ENCODE data around the gene MCTP2.

DNA sequence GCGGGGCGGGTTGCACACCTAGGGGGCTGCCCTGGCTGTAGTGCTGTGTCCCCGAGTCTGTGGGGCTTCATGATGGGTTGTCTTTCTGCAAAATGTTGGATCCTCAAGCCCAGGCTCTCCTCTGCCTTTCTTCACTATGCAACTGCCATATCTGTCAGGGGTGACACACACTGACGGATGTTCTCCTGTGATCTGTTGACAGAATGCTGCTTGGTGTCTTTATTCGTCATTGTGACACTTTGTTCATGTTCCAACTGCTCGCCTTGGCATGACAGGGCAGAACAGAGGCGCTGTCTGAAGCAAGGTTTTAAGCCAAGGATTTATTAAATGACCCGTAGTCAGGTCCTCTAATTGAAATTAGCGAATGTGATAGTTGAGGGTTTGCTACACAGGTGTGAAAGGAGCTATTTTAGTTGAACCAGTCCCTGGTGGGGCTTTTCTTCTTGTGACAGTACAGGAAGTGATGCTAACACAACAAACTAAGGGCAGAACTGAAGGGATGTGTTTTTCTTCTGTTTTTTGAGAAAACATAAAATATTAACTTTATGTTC lies 173.4 kb downstream of the MCTP2 start:
- TF ChIP-seq REST (IDR thresholded peaks at IDR 0.05; ENCODE audit: insufficient read depth in 1 of 2, low read depth in 2 of 2, low read length in 1 of 2) = no peak
- TF ChIP-seq CTCF (IDR thresholded peaks at IDR 0.05) = no peak
- no peak for TF ChIP-seq POLR2AphosphoS5 (IDR thresholded peaks at IDR 0.05; ENCODE audit: low read depth, low read length)
- no peak for TF ChIP-seq TCF7L2 (IDR thresholded peaks at IDR 0.05; ENCODE audit: low read depth, low read length)

Data from Panc1 (cell line).